Measurements from ENCODE around the gene OR2L13. TPM values are rescaled to one million over a fixed set of nuclear protein-coding genes. Genes with fewer than 3 reads are reported as not detected.

Gene OR2L13
- total and polyA plus RNA-seq, 8 donors = 0.37 TPM; not detected in 7

- H3K4me1 ChIP-seq = no peaks in the 10 kb centered on the region
- H3K27me3 ChIP-seq = no peaks in the 10 kb centered on the region
- H3K36me3 ChIP-seq = no peaks in the 10 kb centered on the region
- no peak for DNase-seq
- intact Hi-C loops (cut with DNase I; ENCODE audit: low total_unique reads) = no loop called here
- H3K4me3 ChIP-seq = no peak overlapping the region
- WGBS, 5 donors = 79 to 90% (median 84%) methylated on average over 5 of the region's 5 CpGs
- no peak for TF ChIP-seq EP300 (IDR thresholded peaks at IDR 0.05)
- TF ChIP-seq CTCF (IDR thresholded peaks at IDR 0.05) = no peak
- TF ChIP-seq POLR2AphosphoS5 (IDR thresholded peaks at IDR 0.05) = no peak
- no peak for TF ChIP-seq POLR2A (IDR thresholded peaks at IDR 0.05)
- peaks cover 0 to 52% (median 23%) of the 10 kb centered on the region in 4 donors for H3K9me3 ChIP-seq
- H3K27ac ChIP-seq = no peak overlapping the region
Measured at GRCh38 chr1:248127653-248128052, 32.7 kb downstream of the OR2L13 start.

GRCh38 chr1:248136811-248137210 lies 41.8 kb downstream of the OR2L13 start:
- H3K27me3 ChIP-seq = no peaks in the 10 kb centered on the region
- no peak for DNase-seq
- TF ChIP-seq POLR2AphosphoS5 (IDR thresholded peaks at IDR 0.05) (no peak), EP300 (IDR thresholded peaks at IDR 0.05) (no peak), CTCF (IDR thresholded peaks at IDR 0.05) (no peak), POLR2A (IDR thresholded peaks at IDR 0.05) (no peak)
- H3K9me3 ChIP-seq = peaks cover 0 to 21% (median 8%) of the 10 kb centered on the region in 4 donors
- whole genome bisulfite sequencing, 5 donors = 62 to 76% (median 67%) methylated on average over 21 of the region's 21 CpGs
- no peaks in the 10 kb centered on the region for H3K4me1 ChIP-seq
- no peak overlapping the region for H3K27ac ChIP-seq
- H3K4me3 ChIP-seq = no peak overlapping the region
- H3K36me3 ChIP-seq = no peaks in the 10 kb centered on the region
- intact Hi-C loops (cut with DNase I; ENCODE audit: low total_unique reads) = no loop called here

GRCh38 chr1:248140846-248141245 lies 45.9 kb downstream of the OR2L13 start:
- 60 to 86% (median 69%) methylated on average over 1 of the region's 1 CpG for WGBS, 5 donors
- DNase-seq = no peak
- no peaks in the 10 kb centered on the region for H3K4me1 ChIP-seq
- no peak overlapping the region for H3K4me3 ChIP-seq
- H3K27me3 ChIP-seq = no peaks in the 10 kb centered on the region
- intact Hi-C loops (cut with DNase I; ENCODE audit: low total_unique reads) = no loop called here
- no peaks in the 10 kb centered on the region for H3K36me3 ChIP-seq
- peaks cover 0 to 6% (median 5%) of the 10 kb centered on the region in 4 donors for H3K9me3 ChIP-seq
- H3K27ac ChIP-seq = no peak overlapping the region
- TF ChIP-seq EP300 (IDR thresholded peaks at IDR 0.05) (no peak), POLR2AphosphoS5 (IDR thresholded peaks at IDR 0.05) (no peak), POLR2A (IDR thresholded peaks at IDR 0.05) (no peak), CTCF (IDR thresholded peaks at IDR 0.05) (no peak)

GRCh38 chr1:248143311-248143710 lies 48.3 kb downstream of the OR2L13 start:
- Histone ChIP-seq H3K9me3 (peaks cover 0 to 12% (median 3%) of the 10 kb centered on the region in 4 donors), H3K27ac (no peak overlapping the region), H3K27me3 (no peaks in the 10 kb centered on the region), H3K4me3 (no peak overlapping the region), H3K4me1 (no peaks in the 10 kb centered on the region), H3K36me3 (no peaks in the 10 kb centered on the region)
- 28 to 43% (median 38%) methylated on average over 1 of the region's 1 CpG for WGBS, 5 donors
- TF ChIP-seq EP300 (IDR thresholded peaks at IDR 0.05) (no peak), CTCF (IDR thresholded peaks at IDR 0.05) (no peak), POLR2AphosphoS5 (IDR thresholded peaks at IDR 0.05) (no peak), POLR2A (IDR thresholded peaks at IDR 0.05) (no peak)
- DNase-seq = no peak
- intact Hi-C loops (cut with DNase I; ENCODE audit: low total_unique reads) = no loop called here
